HG03521 (cell line): Measurements from ENCODE around the gene GOLGA7B.
"Not testable (repeated sequence)": the region's sequence is repeated elsewhere in the genome, so short reads cannot be mapped to it uniquely, and the experiment has no call there.

ENCODE experiments used
- ATAC-seq: cut with Tn5 transposase; IDR thresholded peaks from one replicate; pipeline ENCODE4 v1.9.1; 2021; ENCODE audit warnings: mild to moderate bottlenecking, moderate library complexity; ENCODE audit not compliant: unreplicated experiment

Gene GOLGA7B

DNA sequence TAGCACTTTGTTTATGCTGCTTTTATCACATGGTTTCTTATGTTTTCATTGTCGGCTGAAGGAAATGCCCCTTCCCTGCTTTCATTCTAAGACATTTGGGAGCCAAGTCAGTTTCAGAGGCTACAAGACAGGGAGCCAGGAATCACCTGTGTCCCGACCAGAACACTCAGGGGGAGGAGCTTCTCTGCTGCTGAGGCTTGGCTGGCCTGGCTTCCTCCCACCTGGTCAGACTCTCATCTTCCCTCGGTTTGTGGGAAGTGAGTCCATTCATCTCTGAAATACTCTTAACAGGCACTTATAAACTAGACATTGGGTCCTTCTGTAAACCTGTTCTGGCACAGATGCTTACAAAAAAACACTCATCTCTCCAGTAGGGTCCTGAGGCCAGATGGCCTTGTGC lies 19.6 kb upstream of the GOLGA7B start:
- no peak for ATAC-seq

DNA sequence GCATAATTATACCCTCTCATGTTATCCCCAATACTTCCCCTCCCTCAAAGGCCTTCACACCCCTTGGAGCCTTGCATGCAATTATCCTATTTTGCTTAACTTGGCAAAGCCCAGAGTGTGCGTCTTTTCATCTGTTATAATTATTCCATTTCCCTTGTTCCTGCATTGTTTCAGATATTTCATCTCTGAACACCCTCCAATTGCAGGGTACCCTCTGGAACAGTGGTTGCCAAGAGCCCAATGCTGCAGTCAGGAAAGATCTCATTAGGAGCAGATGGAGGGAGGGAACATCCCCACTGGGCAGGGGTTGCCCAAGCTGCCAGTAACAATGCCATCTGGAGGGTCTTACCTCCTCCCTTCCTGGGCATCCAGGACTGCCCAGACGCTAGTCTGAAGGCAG lies 18.4 kb upstream of the GOLGA7B start:
- ATAC-seq, result no peak

DNA sequence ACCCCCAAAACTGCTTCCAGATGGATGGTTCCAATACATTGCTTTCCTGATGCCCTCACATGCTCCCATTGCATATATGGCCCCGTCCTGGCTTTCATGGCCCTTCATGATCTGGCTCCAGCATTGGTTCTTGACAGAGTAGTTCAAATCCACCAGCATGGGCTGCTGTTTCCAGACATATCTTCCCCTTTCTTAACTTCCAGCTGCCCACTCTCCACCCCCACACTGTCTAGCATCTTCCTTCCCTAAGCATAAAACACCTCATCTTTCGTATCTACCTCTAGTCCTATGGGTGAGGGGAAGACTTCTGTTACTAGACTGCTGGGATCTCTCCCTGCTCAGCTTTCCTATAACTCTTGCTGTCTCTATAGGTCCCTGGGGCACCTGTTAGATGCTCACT lies 13.2 kb upstream of the GOLGA7B start:
- no peak for ATAC-seq

DNA sequence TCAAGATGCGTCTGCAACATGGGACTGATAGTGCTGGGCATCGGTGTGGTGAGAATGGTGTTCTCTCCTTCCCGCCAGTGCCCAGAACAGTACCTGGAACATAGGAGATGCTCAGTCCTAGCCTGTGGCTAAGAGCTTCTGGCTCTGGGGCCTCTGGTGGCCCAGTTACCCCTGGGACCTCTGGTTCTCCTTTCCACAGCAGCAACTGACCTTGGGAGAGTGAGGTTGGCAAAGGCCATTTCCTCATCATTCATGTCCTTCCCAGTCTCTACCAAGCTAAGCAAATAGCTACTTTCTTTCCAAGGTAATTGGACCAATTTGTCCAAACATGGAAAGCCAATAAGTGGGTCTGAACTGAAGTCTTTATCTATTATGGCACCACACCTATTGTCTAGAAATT lies 11.6 kb upstream of the GOLGA7B start:
- ATAC-seq, result no peak

DNA sequence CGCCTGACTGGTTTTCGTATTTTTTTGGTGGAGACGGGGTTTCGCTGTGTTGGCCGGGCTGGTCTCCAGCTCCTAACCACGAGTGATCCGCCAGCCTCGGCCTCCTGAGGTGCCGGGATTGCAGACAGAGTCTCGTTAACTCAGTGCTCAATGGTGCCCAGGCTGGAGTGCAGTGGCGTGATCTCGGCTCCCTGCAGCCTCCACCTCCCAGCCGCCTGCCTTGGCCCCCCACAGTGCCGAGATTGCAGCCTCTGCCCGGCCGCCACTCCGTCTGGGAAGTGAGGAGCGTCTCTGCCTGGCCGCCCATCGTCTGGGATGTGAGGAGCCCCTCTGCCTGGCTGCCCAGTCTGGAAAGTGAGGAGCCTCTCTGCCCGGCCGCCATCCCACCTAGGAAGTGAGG lies 8.5 kb upstream of the GOLGA7B start:
- not testable (repeated sequence) for ATAC-seq

DNA sequence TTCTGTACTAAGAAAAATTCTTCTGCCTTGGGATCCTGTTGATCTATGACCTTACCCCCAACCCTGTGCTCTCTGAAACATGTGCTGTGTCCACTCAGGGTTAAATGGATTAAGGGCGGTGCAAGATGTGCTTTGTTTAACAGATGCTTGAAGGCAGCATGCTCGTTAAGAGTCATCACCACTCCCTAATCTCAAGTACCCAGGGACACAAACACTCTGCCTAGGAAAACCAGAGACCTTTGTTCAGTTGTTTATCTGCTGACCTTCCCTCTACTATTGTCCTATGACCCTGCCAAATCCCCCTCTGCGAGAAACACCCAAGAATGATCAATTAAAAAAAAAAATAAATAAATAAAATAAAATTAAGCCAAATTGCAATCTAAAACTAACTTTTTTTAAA lies 7.5 kb upstream of the GOLGA7B start:
- ATAC-seq, result not testable (repeated sequence)

DNA sequence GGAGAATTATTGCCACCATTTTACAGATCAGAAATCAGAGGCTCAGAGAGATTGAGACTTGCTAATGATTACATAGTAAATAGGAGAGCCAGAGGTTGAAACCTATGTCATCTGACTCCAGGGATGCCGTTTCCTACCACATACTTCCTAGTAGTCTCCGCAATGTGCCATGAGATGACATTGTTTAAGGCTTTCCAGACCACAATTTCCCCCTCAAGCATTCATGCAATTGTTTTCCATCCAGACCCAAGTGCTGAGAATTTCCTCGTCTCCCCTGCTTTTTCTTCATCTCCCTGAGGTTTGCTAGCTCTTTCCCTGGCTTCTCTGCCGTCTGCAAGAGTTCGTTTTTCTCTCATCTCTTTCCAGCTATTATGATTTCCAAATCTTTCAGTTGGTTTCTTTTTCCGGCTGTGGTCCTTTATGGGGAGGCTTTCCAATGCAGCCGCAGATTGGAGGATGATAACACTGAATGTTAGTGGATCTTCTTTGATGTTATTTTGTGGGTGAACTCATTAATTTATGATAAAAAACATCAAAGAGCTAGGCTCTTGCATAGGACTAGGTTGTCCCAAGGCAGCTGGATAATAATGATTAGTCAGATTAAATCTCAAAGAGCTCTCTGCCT lies 6.9 kb upstream of the GOLGA7B start:
- ATAC-seq, result no peak

DNA sequence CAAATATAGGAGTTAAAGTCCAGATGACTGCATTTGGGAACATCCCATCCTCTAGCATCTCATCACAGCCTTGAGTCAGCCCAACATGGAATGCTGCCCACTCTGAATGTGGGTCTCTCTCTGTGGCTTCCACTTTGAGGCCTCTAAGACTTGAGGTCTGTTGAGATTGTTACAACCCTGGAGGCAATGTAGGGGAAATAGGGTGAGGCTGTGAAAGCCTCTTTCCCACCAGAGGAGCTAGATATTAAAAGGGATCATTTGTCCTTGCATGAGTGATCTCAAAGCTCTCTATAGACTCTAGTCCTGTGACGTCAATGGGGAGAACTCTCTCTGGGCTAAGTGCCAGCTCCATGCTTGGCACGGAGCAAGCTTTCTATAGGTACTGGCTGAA lies 6.4 kb upstream of the GOLGA7B start:
- no peak for ATAC-seq

DNA sequence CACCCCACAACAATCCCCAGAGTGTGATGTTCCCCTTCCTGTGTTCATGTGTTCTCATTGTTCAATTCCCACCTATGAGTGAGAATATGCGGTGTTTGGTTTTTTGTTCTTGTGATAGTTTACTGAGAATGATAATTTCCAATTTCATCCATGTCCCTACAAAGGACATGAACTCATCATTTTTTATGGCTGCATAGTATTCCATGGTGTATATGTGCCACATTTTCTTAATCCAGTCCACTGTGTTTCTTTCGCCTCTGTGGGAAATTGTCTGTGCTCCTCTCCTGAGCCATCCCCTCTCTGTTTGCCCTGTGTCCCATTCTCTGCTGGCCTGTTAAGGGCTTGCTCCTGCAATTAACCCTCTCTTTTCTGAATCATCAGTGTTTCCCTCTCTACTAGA lies 5.7 kb upstream of the GOLGA7B start:
- ATAC-seq, result not testable (repeated sequence)

DNA sequence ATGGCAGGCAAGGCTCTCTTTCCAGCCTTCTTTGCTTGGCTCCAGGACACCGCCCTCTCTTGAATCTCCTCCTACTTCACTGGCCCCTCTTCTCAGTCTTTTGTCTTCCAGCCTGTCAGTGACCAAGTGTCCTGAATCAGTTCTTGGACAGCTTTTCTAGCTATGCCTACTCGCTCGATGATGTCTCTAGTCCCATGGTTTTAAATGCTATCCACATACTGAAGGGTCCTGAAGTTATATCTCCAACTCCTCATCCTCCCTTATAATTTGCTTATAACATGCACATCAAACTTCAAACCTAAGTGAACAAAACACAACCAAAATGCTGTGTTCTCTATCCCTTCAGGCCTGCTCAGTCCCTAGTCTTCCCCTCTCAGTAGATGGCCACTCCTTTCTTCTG lies 5.0 kb upstream of the GOLGA7B start:
- ATAC-seq, result no peak

DNA sequence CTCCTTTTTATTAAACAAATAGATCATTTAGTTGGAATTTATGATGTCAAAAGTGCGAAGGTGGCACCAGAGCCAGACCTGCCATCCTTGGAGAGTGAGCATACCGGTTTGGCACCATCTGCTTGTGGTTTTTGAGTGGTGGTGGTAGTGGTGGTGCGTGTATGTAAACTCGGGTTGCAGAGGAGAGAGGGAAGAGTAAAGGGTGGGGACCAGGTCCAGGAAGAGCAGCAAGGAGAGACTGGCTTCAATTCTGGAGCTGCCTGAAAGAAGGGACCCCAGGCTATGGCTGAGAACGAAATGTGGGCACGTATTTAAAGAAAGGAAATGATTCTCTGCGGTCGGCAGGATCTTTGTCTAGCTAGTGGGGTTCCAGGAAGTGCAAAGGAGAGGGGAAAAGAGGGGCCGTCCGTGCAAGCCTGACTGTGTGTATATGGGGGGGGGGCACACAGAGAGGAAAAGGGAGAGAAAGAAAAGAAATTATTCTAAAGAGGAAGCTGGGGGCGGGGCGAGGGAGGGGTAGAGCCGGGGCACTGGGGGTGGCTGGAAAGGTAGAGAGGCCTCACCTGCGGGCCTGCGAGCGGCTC lies 448 bp upstream of the GOLGA7B start:
- no peak for ATAC-seq

DNA sequence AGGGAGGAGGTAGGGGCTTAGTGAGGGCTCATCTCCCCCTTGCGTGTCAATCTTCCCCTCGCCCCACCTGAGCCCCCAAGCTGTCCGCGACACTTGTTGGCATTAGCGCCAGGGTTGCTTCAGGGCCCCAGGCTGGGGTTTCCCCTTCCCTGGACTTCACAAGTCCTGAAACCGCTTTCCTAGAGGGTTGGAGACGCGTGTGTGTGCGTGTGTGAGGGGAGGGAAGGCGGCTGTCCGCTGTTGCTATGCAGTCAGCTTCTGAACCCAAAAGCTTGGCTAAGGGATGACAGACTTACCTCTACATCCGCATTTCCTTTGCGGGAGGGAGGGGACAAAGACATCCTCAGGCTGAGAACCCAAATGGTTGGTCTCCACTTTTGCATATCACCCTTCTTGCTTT lies 803 bp downstream of the GOLGA7B start:
- ATAC-seq, result no peak

DNA sequence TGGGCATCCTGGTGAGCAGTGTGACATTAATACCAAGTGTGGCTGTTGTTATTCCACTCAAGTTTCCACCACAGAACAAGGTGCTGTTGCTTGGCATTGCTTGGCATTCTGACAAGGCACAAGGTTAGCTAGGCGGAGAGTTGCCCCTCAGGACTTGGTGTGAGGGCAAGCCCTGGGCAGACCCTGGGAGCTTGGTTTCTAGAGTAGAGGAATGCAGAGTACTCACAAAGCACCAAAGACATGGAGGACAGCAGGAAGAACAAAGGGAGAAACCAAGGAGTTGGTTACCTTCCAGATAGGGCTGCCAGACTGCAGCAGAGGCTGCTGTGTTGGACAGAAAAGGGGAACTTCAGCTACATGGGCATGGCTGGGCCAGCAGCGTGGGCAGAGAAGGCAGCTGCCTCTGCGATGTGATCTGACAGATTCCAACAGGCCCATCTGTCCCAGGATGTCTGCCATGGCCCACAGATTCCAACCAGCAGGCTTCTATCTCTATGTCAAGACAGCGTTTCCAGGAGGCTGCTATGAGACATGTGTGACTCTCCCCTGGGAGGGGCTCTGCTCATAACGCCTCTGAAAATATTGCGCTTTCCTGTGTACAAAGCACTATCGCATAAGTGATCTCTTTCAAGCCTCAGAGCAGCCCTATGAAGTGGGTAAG lies 1.8 kb downstream of the GOLGA7B start:
- ATAC-seq, result no peak

DNA sequence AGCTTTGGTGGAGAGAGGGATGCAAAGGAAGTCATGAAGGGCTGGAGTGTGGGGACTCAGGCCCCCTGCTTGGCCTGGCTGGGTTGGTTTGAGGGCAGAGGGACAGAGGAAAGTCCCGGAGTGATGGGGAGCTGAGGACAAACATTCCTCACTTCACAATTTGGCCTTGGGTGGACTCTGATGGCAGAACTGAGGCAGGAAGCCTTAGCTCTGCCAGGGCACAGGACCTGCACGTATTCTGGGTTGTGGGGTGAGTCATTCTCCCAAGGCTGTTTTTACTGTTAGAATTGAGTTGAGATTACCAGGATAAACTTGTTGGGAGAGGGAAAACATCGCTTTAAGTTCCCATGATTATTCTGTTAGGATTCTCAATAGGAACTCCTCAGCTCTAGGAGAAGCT lies 2.6 kb downstream of the GOLGA7B start:
- ATAC-seq, result no peak

DNA sequence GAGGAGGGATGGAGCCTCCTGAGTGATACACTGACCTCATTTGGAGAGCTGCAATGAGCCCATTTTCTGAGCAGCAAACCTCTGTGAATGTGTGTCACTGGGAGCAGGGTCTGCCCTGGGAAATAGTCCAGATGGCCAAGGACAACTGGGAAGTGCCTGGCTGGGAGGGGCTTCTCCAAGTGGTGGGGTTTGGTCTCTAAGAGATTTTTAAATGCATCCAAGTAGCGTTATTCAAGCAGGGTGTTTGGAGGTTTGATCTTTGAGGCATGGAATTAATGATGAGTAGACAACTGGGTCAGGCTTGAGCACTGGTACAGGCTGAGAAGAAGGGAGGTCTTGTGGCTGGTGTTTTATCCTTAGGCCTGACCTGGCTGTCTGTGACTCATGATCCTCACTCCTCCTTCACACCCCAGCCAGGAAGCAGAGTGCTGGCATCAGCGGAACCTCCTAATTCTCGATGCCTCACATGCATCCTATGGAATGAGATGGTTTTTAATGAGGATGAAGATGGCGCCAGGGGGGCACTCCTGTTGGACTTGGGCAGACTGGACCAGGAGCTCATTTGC lies 3.3 kb downstream of the GOLGA7B start:
- ATAC-seq, result no peak

DNA sequence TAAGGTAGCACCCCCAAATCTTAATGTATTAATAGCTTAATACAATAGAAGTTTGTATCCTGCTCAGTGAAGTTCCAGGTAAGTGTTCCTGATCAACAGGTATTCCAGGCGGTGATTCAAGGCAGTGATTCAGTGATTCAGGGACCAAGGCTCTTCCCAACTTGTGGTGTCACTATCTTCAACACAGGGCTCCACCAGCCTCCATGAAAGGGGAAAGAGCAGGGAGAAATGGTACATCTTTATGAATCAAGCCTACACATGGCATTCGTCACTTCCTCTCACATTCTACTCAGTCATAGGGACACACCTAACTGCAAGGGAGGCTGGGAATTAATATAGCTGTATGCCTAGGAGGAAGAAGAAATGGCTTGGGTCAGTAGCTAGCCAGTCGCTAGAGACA lies 5.1 kb downstream of the GOLGA7B start:
- no peak for ATAC-seq

DNA sequence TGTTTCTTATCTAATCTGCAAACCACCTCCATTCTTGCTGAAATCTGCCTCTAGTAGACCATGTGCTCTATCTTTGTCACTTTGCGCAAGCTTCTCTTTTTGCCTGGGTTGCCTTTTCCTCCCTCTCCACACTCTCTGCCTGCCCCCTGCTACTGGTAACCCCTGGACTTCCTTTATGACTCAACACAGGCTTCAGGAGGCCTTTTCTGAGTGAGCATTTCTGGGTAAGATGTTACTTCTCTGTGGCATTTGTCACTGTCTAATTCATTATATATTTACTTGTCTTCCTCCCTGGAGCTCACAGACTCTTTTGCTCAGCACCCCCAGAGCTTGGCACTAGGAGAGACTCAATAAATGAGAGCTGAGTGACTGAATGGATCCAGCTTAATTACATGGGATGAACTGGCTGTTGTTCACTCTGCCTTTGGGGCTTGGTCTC lies 8.4 kb downstream of the GOLGA7B start:
- ATAC-seq, result no peak

DNA sequence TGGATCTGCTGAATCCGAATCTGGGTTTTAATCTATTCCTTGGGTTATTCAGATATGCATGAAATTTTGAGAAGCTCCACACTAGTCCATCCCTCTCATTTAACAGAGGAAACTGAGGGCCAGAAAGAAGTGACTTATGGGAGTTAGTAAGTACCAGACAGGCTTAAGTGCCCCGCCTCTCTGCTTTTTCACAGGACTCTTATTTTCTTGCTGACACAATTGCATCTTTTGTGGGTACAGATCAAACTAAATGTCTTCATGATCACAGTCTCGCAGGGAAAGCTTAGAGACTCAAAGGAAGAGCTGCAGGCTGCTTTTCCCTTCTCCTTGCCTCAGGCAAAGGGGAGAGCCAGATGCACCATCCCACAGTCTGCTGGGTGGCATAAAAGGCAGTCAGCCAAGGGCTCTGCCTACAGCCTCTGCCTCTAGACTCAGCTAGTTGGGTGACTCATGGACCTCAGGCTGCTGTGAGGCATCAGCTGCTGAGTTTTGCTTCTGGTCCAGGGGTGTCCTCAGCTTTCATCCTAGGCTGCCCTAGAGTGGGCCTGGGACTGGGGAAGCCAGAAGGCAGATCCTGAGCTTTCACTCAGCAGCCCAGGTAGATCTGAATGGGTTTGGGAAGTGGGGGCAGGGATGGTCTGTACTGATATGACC lies 11.6 kb downstream of the GOLGA7B start:
- ATAC-seq, result no peak

DNA sequence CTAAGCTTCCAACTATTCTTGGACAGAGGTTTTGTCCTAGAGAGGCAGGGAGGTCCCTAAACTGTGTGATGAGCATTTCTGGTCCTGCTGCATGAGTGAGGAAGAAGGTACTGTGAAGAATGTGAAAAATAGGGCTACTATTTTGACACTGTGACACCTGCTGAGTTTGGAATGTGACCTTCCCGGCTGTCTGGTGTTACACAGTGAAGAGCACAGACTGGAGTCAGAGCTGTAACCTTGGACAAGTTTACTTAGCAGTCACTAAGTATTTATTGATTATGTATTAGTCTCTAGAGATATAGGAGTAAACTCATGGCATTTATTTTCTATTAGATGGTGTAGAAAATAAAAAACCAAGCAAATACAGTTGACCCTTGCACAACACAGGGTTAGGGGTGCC lies 12.3 kb downstream of the GOLGA7B start:
- no peak for ATAC-seq

DNA sequence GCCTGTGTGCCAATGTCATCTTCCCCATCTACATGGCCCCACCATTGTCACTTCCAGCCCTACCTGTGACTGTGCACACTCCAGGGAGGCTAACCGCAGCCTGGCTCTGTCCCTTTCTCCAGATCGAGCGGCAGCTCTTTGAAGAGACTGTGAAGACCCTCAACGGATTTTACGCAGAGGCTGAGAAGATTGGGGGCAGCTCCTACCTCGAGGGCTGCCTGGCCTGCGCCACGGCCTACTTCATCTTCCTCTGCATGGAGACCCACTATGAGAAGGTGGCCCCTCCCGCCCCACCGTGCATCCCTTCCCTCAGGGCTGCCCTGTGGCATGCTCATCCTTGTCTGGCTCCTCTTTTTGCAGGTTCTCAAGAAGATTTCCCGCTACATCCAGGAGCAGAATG lies 14.2 kb downstream of the GOLGA7B start:
- no peak for ATAC-seq

DNA sequence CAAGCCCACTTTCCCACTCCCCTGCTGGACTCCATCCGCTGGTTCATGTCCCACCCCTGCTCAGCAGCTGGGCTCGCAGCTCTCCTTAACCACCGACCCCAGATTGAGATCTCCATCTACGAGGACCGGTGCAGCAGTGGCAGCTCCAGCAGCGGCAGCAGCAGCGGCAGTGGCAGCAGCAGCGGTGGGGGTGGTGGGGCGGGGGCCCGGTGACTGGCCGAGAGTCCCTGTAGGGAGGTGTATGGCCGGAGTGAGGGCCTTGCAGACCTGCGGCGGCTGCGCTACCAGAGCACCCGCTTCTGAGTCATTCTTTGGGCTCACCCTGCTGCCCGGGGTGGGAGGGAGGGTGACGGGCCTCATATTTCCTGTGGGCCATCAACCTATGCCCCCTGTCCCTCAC lies 15.8 kb downstream of the GOLGA7B start:
- ATAC-seq, result no peak
